Measurements from ENCODE around the gene ING3.

DNA sequence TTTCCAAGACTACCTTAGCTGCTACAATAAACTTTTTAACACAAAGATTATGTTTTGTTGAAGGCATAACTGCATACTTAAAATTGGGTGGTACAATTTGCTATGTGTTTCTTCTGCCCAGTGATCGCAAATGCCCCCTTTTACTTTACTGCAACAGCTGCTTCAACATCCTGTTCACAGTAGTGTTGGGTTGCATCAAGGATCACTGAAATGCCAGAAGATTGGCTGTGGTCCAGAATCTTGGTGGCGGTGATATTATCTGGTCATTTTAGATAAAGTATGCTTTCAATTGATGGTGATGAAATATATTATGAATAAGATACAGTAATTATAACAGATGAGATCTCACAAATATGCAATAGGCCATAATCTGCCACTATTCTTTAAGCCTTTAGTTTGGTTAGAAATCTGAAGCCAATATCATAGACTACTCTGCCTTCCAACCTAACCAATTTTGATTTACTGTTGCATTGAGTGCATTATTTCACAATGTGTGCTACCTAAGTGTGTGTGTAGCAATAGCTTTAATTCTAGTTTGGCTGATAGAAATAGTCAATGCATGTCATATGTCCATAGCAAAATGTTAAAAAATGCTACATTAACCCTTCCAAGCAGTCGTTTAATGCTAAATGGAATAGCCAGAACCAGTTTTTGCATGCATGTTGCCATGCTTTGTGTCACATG is 29.8 kb upstream of the ING3 start:
- TF ChIP-seq CTCF (IDR thresholded peaks at IDR 0.05; ENCODE audit: insufficient read depth, low read length) (no peak), SPI1 (IDR thresholded peaks at IDR 0.05; ENCODE audit: borderline replicate concordance, low read depth) (no peak), GABPA (IDR thresholded peaks at IDR 0.05; ENCODE audit: low read depth) (no peak), POLR2AphosphoS5 (IDR thresholded peaks at IDR 0.05; ENCODE audit: low read depth) (no peak)
- TF ChIP-seq, protein P1, sequence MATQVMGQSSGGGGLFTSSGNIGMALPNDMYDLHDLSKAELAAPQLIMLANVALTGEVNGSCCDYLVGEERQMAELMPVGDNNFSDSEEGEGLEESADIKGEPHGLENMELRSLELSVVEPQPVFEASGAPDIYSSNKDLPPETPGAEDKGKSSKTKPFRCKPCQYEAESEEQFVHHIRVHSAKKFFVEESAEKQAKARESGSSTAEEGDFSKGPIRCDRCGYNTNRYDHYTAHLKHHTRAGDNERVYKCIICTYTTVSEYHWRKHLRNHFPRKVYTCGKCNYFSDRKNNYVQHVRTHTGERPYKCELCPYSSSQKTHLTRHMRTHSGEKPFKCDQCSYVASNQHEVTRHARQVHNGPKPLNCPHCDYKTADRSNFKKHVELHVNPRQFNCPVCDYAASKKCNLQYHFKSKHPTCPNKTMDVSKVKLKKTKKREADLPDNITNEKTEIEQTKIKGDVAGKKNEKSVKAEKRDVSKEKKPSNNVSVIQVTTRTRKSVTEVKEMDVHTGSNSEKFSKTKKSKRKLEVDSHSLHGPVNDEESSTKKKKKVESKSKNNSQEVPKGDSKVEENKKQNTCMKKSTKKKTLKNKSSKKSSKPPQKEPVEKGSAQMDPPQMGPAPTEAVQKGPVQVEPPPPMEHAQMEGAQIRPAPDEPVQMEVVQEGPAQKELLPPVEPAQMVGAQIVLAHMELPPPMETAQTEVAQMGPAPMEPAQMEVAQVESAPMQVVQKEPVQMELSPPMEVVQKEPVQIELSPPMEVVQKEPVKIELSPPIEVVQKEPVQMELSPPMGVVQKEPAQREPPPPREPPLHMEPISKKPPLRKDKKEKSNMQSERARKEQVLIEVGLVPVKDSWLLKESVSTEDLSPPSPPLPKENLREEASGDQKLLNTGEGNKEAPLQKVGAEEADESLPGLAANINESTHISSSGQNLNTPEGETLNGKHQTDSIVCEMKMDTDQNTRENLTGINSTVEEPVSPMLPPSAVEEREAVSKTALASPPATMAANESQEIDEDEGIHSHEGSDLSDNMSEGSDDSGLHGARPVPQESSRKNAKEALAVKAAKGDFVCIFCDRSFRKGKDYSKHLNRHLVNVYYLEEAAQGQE (IDR thresholded peaks at IDR 0.05; ENCODE audit: insufficient replicate concordance, low read depth) = no peak
